Measurements from ENCODE around the gene SNRNP200.

SNRNP200 gene

DNA sequence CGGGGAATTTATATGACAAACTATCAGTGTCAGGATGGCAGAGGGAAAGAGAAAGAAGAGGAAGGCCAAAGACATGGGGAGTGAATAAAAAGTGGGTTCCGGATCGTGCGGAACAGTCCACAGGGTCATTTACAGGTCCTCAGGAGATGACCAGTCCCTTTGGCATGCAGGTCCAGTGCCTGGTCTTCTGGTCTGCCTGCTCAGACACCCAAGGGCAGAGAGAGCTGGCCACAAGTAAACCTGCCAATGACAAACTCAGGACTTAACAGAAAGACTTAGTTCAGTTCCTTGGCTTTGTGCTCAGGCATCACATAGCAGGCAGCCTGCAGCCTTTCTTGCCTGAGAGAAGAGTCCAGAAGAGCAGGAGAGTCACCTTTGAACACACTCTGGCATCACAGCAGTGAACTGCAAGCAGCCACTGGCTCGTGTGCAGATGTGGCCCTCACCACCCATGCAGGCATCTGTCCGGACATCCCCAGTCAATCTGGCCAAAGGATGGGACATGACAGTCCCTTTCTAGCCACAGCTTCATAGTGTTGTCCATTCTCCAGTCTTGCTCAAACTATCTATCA lies 53.5 kb downstream of the SNRNP200 start:
- DNase-seq (ENCODE audit: low read depth) = peak; percentile 59

DNA sequence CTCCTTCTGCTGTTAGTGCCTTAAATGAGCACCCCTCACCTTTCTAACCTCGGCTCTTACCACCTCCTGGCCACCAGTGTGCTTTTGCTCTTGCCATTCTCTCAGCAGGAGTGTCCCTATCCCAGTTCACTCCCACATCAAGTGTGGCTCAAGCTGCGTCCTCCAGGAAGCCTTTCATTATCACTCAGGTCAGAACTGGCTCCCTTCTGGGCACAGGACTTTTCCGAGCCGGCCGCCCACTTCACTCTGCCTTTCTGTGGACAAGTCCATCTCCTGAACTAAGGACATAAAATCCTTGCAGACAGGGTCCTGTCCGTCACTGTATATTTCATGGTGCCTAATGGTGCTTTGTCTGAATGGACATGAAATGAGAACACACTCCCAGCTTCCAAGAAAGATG lies 55.2 kb downstream of the SNRNP200 start:
- DNase-seq (ENCODE audit: low read depth) = no peak

DNA sequence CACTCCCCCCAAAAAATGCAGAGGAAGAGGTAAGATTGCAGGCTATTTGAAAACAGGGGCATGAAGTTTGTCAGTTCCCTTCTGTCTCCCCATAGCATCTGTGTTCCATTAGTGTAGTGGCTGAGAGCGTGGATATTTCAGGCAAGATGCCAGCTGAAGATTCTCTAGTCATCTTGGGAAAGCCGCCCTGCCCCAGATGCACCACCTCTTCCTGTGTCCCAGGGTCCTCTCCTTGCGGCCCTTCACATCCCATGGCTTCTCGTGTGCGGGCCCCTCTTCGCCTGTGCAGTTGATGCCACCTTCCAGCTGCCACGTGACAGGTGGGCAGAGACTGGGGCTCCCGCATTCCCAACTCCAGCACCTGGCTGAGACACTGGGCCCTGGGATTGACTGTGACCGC lies 55.7 kb downstream of the SNRNP200 start:
- no peak for DNase-seq (ENCODE audit: low read depth)

DNA sequence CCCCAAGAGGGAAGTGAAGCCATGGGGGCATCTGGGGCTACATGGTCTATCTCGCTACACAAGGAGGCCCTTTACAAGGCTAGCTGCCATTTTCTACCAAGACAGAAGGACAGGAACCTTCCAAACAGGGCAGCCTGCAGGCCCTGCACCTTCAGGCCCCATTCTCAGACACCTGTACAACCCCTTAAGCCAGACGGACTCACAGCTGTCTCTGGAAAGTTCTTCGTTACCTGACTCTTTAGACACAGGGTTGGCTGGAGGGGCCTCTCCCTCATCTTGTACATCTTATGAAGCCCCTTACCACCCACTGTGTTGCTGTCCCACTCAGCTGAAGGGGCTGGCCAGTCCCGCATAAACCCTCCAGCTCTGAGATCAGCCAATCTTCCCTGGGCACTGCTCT lies 56.7 kb downstream of the SNRNP200 start:
- DNase-seq (ENCODE audit: low read depth) = no peak

DNA sequence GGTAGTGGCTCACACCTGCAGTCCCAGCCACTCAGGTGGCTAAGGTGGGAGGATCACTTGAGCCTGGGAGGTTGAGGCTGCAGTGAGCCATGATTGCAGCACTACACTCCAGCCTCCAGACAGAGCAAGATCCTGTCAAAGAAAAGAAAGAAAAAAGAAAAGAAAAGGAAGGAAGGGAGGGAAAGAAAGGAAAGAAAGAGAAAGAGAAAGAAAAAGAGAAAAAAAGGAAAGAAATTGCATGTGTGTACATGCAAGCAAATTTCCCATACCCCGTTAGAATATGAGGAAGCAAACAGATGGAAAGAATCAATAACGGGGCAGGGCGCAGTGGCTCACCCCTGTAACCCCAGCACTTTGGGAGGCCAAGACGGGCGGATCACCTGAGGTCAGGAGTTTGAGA lies 57.5 kb downstream of the SNRNP200 start:
- no peak for DNase-seq (ENCODE audit: low read depth)

DNA sequence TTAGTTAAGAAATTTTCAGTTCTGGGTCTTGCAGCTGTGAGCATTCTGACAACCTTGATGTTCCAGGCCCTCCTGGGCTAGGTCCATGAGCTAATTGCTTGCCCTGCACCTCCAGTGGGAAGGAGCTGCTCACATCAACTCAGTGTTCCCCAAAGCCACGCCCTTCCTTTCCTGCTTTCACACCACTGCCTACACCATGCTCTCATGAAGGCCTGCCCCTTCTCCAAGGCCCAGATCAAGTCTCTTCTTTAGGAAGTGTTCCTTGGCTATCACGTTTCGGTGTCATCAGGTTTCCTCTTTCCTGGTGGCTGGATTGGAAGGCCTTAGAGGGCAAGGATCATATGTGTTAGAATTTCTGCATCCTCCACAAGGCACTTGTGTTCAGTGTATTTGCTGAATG lies 58.3 kb downstream of the SNRNP200 start:
- no peak for DNase-seq (ENCODE audit: low read depth)

DNA sequence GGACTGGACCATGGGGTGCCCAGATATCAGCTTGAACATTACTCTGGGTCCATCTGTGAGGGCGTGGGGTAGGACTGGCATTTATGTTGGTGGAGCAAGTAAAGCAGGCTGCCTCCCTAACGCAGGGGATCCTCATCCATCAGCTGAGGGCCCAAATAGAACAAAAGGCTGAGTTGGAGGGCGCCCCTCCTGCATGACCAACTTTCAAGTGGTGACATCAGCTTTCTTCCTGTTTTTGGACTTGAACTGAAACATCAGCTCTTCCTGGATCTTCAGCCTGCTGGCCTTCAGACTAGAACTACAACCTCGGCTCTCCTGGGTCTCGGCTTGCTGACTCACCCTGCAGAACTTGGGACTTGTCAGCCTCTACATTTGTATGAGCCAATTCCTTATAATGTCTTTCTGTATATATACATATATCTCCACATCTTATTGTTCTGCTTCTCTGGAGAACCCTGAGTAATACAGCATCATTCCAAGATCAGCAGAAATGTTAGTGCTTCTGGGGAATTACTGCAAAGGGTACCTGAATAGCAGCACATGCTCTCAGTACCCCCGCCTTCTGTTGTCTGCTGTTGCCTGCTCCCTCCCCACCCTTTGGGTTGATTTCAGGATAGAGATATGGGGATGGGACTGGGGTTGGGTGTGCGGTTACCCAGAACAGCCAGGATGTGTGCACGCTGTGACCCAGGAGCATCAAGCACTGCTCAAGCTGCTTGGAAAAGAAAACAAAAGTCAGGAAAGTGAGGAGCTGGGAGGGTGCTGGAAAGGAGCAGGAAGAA lies 59.5 kb downstream of the SNRNP200 start:
- no peak for DNase-seq (ENCODE audit: low read depth)

DNA sequence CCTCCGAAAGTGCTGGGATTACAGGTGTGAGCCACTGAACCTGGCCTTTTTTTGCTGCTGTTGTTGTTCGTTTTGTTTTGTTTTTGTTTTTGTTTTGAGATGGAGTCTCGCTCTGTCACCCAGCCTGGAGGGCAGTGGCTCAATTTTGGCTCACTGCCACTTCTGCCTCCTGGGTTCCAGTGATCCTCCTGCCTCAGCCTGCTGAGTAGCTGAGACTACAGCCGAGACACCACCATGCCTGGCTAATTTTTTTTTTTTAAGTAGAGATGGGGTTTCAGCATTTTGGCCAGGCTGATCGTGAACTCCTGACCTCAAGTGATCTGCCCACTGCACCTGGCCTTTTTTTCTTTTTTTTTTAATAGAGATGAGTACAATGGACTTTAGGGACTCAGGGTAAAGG lies 61.5 kb downstream of the SNRNP200 start:
- no peak for DNase-seq (ENCODE audit: low read depth)

DNA sequence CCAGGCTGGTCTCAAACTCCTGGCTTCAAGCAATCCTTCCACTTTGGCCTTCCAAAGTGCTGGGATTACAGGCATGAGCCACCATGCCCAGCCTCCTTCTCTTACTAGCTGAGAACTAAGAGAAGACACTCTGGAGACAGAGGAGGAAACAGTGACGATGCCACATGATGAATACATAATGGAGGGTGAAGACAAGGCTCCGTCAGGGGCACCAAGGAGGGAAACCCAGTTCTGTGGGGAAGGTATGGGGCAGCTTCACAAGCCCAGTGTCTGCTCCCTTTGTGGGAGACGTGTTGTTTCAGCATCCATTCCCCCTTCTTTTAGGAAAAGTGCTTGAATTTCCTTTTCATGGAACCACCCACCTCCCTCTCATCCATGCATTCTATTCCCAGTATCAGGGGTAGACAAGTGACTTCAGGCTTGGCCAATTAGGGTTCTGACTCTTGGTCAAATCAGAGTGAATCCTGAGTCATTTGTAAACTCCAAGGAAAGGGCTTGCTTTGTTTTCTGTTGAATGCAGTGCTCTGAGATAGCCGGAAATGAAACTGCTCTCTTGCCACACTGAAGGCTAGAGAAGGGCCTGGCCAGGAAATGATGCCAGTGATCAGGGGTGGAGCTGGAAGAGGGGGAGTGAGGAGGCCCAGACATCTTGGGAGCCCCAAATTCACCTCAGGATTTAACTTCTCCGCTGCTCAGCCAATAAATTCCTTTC lies 63.3 kb downstream of the SNRNP200 start:
- DNase-seq (ENCODE audit: low read depth) = no peak

DNA sequence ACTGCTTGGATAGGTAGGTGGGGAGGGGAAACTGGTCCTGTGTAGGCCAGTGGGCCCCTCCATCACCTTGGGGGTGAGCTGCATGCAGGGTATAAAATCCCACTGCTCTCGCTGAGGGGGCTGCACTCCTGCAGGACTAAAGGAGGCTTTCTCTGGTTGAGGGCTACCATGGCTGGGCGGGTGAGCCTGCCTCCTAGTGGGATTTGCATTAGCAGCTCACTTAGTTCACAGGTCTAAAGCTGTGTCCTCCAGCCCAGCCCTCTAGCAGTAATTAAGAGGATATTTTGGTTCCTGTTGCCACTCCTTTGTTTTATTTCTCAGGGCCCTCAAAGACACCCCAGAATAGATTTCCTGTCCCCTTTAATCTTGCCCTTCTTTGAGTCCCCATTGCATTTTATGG lies 64.1 kb downstream of the SNRNP200 start:
- no peak for DNase-seq (ENCODE audit: low read depth)

DNA sequence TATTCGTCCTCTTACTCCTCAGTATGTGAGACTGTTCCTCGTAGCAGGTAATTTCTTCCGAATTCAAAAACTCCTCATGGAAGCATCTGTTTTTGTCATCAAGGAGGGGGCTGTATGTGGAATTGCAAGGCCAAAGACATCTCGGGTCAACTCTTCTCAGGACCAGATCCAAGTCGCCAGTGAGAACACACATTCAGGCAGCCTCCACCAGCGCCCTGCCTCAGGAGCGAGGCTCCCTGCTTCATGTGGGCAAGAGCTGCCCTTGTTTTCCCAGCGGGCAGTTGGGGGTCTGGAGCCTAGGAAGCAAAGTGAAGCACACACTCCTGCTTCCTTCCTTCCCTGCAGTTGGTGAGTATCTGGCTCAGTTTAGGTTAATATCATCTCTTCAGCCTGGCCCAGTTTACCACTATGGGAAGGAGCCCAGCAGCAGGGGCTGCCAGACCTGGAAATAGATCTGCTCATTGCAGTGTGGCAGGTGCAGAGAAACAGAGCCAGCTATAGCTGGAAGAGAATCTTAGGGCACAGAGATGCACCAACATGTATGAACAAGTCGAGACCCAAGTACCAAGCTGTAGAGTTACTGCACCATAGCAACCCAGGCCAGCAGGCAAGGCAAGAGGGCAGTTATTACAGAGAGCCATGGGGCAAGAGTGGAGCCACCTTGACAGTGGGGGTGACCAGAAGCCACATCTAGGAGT lies 64.9 kb downstream of the SNRNP200 start:
- no peak for DNase-seq (ENCODE audit: low read depth)

DNA sequence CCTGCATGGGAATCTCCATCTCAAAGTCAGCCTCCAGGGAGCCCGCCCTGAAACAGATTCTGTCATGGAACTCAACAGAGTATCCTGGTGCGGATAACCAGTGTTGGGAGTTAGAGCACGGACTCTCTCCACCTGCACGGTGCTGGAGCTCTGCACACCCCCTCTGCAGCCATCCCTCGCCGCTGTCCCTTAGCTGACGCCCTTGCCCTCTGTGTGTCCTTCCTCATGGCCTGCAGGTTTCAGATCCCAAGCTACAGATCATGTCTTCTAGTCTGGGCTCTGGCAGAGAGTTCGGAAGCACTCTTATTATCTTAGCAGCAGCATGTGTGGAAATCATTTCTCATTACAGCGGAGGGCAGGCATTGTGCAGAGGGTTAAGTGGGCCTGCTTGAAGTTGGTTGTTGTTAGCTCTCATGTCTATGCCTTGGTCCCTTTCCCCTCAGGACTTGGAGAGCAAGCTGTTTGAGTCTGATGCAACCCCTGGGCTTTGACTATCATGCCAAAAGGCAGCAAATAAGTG lies 65.5 kb downstream of the SNRNP200 start:
- no peak for DNase-seq (ENCODE audit: low read depth)

DNA sequence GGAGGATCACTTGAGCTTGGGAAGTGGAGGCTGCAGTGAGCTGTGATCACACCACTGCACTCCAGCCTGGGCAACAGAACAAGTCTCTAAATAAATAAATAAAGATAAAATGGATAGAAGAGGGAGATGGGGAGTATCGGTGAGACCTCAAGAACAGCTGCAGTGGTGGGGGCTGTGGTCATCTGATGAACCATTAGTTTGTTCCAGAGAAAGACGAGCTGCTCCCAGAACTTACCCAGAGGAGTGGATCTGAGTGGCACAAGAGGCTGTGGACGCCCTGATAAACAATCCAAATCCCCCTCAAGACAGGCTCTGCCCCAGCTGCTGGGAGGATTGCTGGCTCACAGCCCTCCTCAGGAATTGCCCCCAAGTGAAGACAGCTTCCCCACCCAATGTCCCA lies 66.3 kb downstream of the SNRNP200 start:
- DNase-seq (ENCODE audit: low read depth) = no peak

DNA sequence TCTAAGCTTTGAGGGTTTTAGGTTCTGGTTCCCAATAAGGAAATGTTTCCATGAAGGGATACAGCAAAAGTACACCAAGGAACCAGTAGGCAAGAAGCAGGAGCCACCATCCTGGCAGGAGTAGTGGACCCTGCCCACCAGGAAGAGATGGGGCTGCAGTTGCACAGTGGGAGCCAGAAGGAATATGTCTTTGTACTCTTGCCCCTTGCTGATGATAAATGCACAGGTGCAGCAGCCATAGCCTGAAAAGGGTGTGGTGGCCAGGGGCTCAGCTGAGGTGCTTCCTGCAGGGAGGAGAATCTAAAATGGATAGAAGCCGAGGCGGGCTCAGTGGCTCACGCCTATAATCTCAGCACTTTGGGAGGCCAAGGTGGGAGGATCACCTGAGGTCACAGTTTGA lies 67.1 kb downstream of the SNRNP200 start:
- no peak for DNase-seq (ENCODE audit: low read depth)

DNA sequence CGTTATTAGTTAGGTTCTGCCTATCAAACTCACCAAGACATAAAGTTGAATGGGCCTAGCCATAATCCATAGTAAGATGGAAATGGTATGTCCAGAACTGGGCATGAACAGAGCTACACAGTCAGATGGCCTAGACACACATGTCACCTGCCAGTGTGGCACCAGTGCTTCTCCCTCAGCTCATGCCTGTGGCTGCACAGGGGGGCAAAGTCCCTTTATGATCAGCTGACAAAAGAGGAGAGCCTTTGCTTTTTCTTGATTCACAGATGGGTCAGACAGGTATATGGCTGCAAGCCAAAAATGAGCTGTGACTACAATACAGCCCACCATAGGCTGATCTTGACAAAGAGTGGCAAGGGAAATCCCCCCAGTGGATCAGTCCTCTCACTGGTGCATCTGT lies 68.5 kb downstream of the SNRNP200 start:
- DNase-seq (ENCODE audit: low read depth) = no peak

DNA sequence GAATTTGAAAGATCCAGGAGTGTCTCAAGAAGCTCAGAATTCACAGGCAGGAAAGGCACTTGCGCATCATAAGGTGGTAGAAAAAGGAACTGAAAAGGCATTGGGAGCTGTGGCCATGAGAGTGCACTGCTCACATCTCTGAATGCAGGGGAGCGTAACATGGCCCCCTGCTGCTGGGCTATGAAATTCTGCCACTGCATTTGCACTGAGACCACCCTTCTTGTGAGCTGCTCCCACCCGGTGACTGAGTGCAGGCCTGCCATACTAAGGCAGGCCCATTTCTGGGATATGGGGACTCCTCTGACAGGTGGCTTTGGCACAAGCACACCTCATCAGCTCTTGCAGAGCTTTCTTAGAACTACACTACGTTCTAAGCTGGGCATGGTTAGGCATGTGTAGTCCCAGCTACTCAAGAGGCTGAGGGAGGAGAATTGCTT lies 71.4 kb downstream of the SNRNP200 start:
- no peak for DNase-seq (ENCODE audit: low read depth)

DNA sequence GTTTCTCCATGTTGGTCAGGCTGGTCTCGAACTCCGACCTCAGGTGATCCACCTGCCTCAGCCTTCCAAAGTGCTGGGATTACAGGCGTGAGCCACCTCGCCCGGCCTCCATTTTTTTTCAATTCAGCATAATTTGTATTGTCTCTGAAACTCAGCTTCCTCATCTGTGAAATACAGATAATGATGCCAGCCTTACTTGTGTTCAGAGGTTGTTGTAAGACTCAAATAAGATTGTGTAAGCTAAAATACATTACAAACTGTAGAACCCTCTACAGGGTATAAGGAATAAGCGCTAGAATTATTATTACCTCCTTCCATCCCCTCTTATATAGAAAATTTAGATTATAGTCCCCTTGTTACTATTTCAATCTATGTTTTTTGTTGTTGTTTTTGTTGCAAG lies 71.9 kb downstream of the SNRNP200 start:
- no peak for DNase-seq (ENCODE audit: low read depth)

DNA sequence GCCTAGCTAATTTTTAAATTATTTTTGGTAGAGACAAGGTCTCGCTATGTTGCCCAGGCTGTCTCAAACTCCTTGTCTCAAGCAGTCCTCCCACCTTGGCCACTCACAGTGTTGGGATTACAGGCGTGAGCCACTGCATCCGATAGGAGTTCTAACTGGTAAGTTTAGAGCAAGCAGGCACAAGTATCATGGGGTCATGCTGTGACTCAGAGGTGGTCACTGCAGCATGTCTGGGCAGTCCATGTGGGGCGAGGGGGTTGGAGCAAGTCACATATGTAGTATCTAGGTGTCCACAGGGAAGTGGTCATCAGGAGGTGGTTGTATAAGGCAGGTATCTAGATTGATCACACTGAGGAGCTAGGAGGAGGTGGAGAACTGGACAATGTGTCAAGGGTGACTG lies 74.0 kb downstream of the SNRNP200 start:
- DNase-seq (ENCODE audit: low read depth) = no peak

DNA sequence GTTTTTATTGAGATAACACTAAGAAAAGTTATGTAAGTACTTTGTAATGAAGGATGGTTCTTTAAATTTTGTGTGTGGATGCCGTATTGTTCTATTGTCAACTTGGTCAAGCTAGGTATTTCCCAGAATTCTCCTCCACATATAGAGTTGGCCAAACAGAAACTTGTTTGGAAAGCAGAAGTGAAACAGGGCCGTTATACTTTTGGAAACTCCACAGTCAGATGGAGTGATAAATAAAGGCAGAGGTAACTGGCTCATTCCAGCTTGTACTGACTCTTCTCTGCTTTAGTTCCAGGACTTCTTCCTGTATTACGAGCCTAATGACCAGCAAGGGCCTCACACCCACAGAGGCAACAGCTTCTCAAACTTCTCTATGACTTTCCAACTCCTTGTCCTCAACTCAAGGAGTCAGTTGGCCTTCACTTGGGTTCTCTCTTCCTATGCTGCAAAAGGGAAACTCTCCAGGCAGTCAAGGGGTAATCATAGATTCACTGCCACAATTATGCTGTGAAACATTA lies 80.3 kb downstream of the SNRNP200 start:
- DNase-seq (ENCODE audit: low read depth) = no peak
